ENCODE results near the gene CFAP45. TPM values are rescaled to one million over a fixed set of nuclear protein-coding genes. Genes with fewer than 3 reads are reported as not detected.

The CFAP45 gene
- total RNA-seq, 1 donor from 2014 or later, result 0.49 TPM

DNA sequence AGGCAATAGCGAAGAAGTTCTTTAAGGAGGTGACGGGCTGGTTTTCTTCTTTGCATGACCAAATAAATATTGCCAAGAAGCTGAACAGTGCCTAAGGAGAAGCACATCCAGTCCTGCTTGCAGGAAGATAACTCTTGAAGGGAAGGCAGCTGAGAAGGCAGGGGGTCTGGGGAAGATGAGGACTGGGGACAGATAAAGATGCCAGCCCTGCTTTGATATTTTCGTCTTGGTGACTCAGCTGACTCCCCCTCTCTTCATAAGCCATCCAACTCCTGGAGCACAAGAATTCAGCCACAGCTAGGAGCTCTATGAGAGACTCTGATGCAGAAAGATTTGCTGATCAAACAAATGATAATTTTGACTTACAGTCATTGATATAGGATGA, 3.4 kb downstream of the CFAP45 start:
- DNase-seq, result no peak
- H3K4me3 Mint-ChIP-seq (ENCODE audit: unreplicated experiment), result no peak overlapping the region
- no peak for TF ChIP-seq CTCF (IDR thresholded peaks at IDR 0.05; ENCODE audit: partially characterized antibody, unreplicated experiment)
- H3K27me3 Mint-ChIP-seq (ENCODE audit: unreplicated experiment), result no peaks in the 10 kb centered on the region
- no peak overlapping the region for H3K27ac Mint-ChIP-seq (ENCODE audit: unreplicated experiment)
- no peaks in the 10 kb centered on the region for H3K4me1 Mint-ChIP-seq (ENCODE audit: low read depth, unreplicated experiment)
- no peaks in the 10 kb centered on the region for H3K36me3 Mint-ChIP-seq (ENCODE audit: unreplicated experiment)
- no peaks in the 10 kb centered on the region for H3K9me3 Mint-ChIP-seq (ENCODE audit: unreplicated experiment)

DNA sequence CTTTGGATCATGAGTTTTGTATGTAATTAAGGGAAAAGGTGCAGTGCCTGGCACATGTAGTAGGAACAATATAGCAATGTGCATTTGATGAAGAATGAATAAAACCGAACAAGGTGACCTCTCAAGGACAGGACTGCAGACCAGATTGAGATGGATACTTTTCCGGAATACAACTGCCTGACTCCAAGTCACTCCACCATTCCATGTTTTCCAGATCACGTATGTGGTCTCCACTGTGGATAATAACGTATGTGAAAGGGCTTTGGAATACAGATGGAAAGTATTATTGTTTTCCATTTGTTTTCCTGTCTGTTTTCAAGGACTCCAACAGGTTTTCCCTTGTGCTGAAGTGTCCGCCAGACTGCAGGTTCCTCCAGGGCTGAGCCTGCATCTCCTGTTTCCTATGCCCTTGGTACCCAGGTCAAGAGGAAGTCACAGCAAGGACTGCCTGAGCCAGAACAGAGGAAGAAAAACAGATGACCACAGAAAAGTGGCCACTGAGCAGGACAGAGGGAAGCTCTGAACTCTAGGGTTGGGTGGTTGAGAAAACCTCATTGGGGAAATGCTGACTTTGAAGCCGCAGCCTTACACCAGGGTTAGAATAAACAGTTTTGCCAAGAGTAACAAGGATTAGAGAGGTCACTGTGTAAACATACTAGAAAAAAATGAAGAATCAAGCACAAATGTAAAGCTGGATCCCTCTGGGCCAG, 4.0 kb downstream of the CFAP45 start:
- no peak for TF ChIP-seq CTCF (IDR thresholded peaks at IDR 0.05; ENCODE audit: partially characterized antibody, unreplicated experiment)
- H3K4me3 Mint-ChIP-seq (ENCODE audit: unreplicated experiment), result no peak overlapping the region
- no peaks in the 10 kb centered on the region for H3K4me1 Mint-ChIP-seq (ENCODE audit: low read depth, unreplicated experiment)
- H3K27ac Mint-ChIP-seq (ENCODE audit: unreplicated experiment), result no peak overlapping the region
- H3K9me3 Mint-ChIP-seq (ENCODE audit: unreplicated experiment), result no peaks in the 10 kb centered on the region
- no peaks in the 10 kb centered on the region for H3K27me3 Mint-ChIP-seq (ENCODE audit: unreplicated experiment)
- no peaks in the 10 kb centered on the region for H3K36me3 Mint-ChIP-seq (ENCODE audit: unreplicated experiment)
- no peak for DNase-seq

DNA sequence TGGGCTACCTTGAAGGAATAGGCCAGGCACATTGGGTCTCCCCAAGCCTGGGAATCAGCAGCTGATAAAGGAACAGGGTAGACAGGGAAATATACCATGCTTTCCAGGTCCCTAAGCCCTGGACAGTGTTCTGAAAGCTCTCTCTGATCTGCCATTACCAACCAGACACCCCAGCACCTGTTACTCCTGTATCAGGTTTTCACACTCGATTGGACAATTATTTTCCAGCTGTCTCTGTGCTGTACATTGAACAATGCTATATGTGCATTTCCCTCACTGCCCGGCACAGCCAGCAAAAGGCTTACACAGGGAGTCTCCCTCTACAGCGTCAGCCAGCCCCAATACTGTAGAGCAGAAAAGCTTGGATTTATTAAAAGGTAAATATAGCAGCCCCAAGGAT, 4.7 kb downstream of the CFAP45 start:
- Mint-ChIP-seq H3K4me1 (ENCODE audit: low read depth, unreplicated experiment) (no peaks in the 10 kb centered on the region), H3K9me3 (ENCODE audit: unreplicated experiment) (no peaks in the 10 kb centered on the region), H3K4me3 (ENCODE audit: unreplicated experiment) (no peak overlapping the region), H3K27me3 (ENCODE audit: unreplicated experiment) (no peaks in the 10 kb centered on the region), H3K36me3 (ENCODE audit: unreplicated experiment) (no peaks in the 10 kb centered on the region), H3K27ac (ENCODE audit: unreplicated experiment) (no peak overlapping the region)
- no peak for TF ChIP-seq CTCF (IDR thresholded peaks at IDR 0.05; ENCODE audit: partially characterized antibody, unreplicated experiment)
- no peak for DNase-seq

DNA sequence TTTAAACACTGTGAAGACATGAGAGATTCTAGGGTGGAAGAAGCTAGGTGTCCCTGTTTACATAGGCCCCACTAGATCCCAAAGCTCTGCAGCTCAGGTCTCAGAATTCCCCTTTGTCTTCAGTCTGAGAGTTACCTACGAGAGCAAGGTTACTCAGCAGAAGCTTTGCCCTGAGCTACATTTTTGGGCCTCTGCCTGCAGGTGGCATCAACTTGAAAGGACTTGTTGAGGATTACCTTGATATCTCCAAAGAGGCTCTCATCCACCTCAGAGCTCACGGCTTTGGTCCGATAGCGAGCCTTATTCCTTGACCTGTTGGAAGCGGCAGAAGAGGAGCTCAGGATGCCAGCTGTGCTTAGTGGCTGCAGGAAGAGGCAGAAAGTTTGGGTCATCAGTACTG, 7.0 kb downstream of the CFAP45 start:
- Mint-ChIP-seq H3K27me3 (ENCODE audit: unreplicated experiment) (no peaks in the 10 kb centered on the region), H3K4me3 (ENCODE audit: unreplicated experiment) (no peak overlapping the region), H3K27ac (ENCODE audit: unreplicated experiment) (no peak overlapping the region), H3K9me3 (ENCODE audit: unreplicated experiment) (no peaks in the 10 kb centered on the region), H3K36me3 (ENCODE audit: unreplicated experiment) (no peaks in the 10 kb centered on the region), H3K4me1 (ENCODE audit: low read depth, unreplicated experiment) (no peaks in the 10 kb centered on the region)
- no peak for TF ChIP-seq CTCF (IDR thresholded peaks at IDR 0.05; ENCODE audit: partially characterized antibody, unreplicated experiment)
- DNase-seq, result no peak

GRCh38 chr1:159891275-159892157, 8.4 kb downstream of the CFAP45 start:
- Mint-ChIP-seq H3K9me3 (ENCODE audit: unreplicated experiment) (no peaks in the 10 kb centered on the region), H3K4me1 (ENCODE audit: low read depth, unreplicated experiment) (no peaks in the 10 kb centered on the region), H3K27me3 (ENCODE audit: unreplicated experiment) (no peaks in the 10 kb centered on the region), H3K27ac (ENCODE audit: unreplicated experiment) (no peak overlapping the region), H3K36me3 (ENCODE audit: unreplicated experiment) (no peaks in the 10 kb centered on the region), H3K4me3 (ENCODE audit: unreplicated experiment) (peak overlapping the region; percentile 44)
- DNase-seq, result peak; percentile 65
- TF ChIP-seq CTCF (IDR thresholded peaks at IDR 0.05; ENCODE audit: partially characterized antibody, unreplicated experiment), result peak; percentile 54

All from glutamatergic neuron (in vitro differentiated cells).